C4-2B (cell line): ENCODE measurements around the gene FAM184B.

Source experiments
- CTCF ChIP-seq: fragments of 450-650 bp; conservative IDR thresholded peaks from 2 replicates; pipeline ENCODE4 v1.5.1; 2017; ENCODE audit warnings: mild to moderate bottlenecking
- ZFX ChIP-seq: fragments of 450-650 bp; IDR thresholded peaks from 2 replicates; pipeline ENCODE4 v1.6.1; 2017

- TF ChIP-seq CTCF = no peak
- TF ChIP-seq ZFX = no peak
Measured at GRCh38 chr4:17702641-17703040, 78.8 kb downstream of the FAM184B start.
